ENCODE data around the gene PRKAR1B. TPM values are rescaled to one million over a fixed set of nuclear protein-coding genes. Genes with fewer than 3 reads are reported as not detected.
A peak's percentile ranks its signal among the peaks of the same experiment; 100 is the strongest.

PRKAR1B gene
- total and polyA plus RNA-seq, 2 donors = 13.7 to 15.4 TPM

- 87% methylated on average over 24 of the region's 24 CpGs for WGBS
- peaks cover 23 to 49% of the 10 kb centered on the region in 2 donors for H3K36me3 ChIP-seq (ENCODE audit: control insufficient read depth in 2 of 2, insufficient read depth in 2 of 2, low read length in 1 of 2)
- no peak for DNase-seq (ENCODE audit: low read depth in 6 of 9, low spot score in 9 of 9)
- H3K27me3 ChIP-seq (ENCODE audit: control insufficient read depth in 2 of 2, insufficient read depth in 1 of 2, low read length in 1 of 2) = no peaks in the 10 kb centered on the region
- no peak overlapping the region for H3K27ac ChIP-seq (ENCODE audit: low read depth in 1 of 2, low read length in 1 of 2)
- no peak overlapping the region for H3K4me3 ChIP-seq (ENCODE audit: low read length in 2 of 2)
- H3K4me1 ChIP-seq (ENCODE audit: control insufficient read depth in 2 of 2, insufficient read depth in 2 of 2, low read length in 2 of 2) = peaks cover 0 to 3% of the 10 kb centered on the region in 2 donors
- H3K9me3 ChIP-seq (ENCODE audit: control insufficient read depth in 2 of 2, insufficient read depth in 1 of 2, low read length in 1 of 2) = peaks cover 0 to 3% of the 10 kb centered on the region in 2 donors
Measured at GRCh38 chr7:771234-772004, 44.3 kb upstream of the PRKAR1B start.

- H3K27ac ChIP-seq (ENCODE audit: low read depth in 1 of 2, low read length in 1 of 2) = no peak overlapping the region
- H3K4me1 ChIP-seq (ENCODE audit: control insufficient read depth in 2 of 2, insufficient read depth in 2 of 2, low read length in 2 of 2) = peaks cover 0 to 3% of the 10 kb centered on the region in 2 donors
- peaks cover 0 to 4% of the 10 kb centered on the region in 2 donors for H3K9me3 ChIP-seq (ENCODE audit: control insufficient read depth in 2 of 2, insufficient read depth in 1 of 2, low read length in 1 of 2)
- no peaks in the 10 kb centered on the region for H3K27me3 ChIP-seq (ENCODE audit: control insufficient read depth in 2 of 2, insufficient read depth in 1 of 2, low read length in 1 of 2)
- no peak for DNase-seq (ENCODE audit: low read depth in 6 of 9, low spot score in 9 of 9)
- H3K36me3 ChIP-seq (ENCODE audit: control insufficient read depth in 2 of 2, insufficient read depth in 2 of 2, low read length in 1 of 2) = peaks cover 23 to 47% of the 10 kb centered on the region in 2 donors
- WGBS = 89% methylated on average over 7 of the region's 7 CpGs
- H3K4me3 ChIP-seq (ENCODE audit: low read length in 2 of 2) = no peak overlapping the region
Measured at GRCh38 chr7:770741-771166, 43.7 kb upstream of the PRKAR1B start.

- no peak overlapping the region for H3K4me3 ChIP-seq (ENCODE audit: low read length in 2 of 2)
- no peak overlapping the region for H3K27ac ChIP-seq (ENCODE audit: low read depth in 1 of 2, low read length in 1 of 2)
- peaks cover 0 to 9% of the 10 kb centered on the region in 2 donors for H3K9me3 ChIP-seq (ENCODE audit: control insufficient read depth in 2 of 2, insufficient read depth in 1 of 2, low read length in 1 of 2)
- H3K27me3 ChIP-seq (ENCODE audit: control insufficient read depth in 2 of 2, insufficient read depth in 1 of 2, low read length in 1 of 2) = no peaks in the 10 kb centered on the region
- 98% methylated on average over 14 of the region's 14 CpGs for WGBS
- H3K36me3 ChIP-seq (ENCODE audit: control insufficient read depth in 2 of 2, insufficient read depth in 2 of 2, low read length in 1 of 2) = peaks cover 24 to 47% of the 10 kb centered on the region in 2 donors
- DNase-seq (ENCODE audit: low read depth in 6 of 9, low spot score in 9 of 9) = no peak
- H3K4me1 ChIP-seq (ENCODE audit: control insufficient read depth in 2 of 2, insufficient read depth in 2 of 2, low read length in 2 of 2) = peaks cover 0 to 3% of the 10 kb centered on the region in 2 donors
Measured at GRCh38 chr7:770336-770735, 43.3 kb upstream of the PRKAR1B start.

GRCh38 chr7:768881-769504 is 41.9 kb upstream of the PRKAR1B start:
- Histone ChIP-seq H3K4me1 (ENCODE audit: control insufficient read depth in 2 of 2, insufficient read depth in 2 of 2, low read length in 2 of 2) (peaks cover 0 to 3% of the 10 kb centered on the region in 2 donors), H3K27me3 (ENCODE audit: control insufficient read depth in 2 of 2, insufficient read depth in 1 of 2, low read length in 1 of 2) (no peaks in the 10 kb centered on the region), H3K27ac (ENCODE audit: low read depth in 1 of 2, low read length in 1 of 2) (no peak overlapping the region), H3K36me3 (ENCODE audit: control insufficient read depth in 2 of 2, insufficient read depth in 2 of 2, low read length in 1 of 2) (peaks cover 27 to 44% of the 10 kb centered on the region in 2 donors), H3K4me3 (ENCODE audit: low read length in 2 of 2) (no peak overlapping the region), H3K9me3 (ENCODE audit: control insufficient read depth in 2 of 2, insufficient read depth in 1 of 2, low read length in 1 of 2) (peaks cover 0 to 10% of the 10 kb centered on the region in 2 donors)
- no peak for DNase-seq (ENCODE audit: low read depth in 6 of 9, low spot score in 9 of 9)
- 94% methylated on average over 36 of the region's 36 CpGs for WGBS

GRCh38 chr7:767941-768731 is 41.1 kb upstream of the PRKAR1B start:
- peaks cover 0 to 10% of the 10 kb centered on the region in 2 donors for H3K9me3 ChIP-seq (ENCODE audit: control insufficient read depth in 2 of 2, insufficient read depth in 1 of 2, low read length in 1 of 2)
- no peak overlapping the region for H3K4me3 ChIP-seq (ENCODE audit: low read length in 2 of 2)
- DNase-seq (ENCODE audit: low read depth in 6 of 9, low spot score in 9 of 9) = peak in 1 of 9 donors; percentile 11
- H3K27me3 ChIP-seq (ENCODE audit: control insufficient read depth in 2 of 2, insufficient read depth in 1 of 2, low read length in 1 of 2) = no peaks in the 10 kb centered on the region
- H3K27ac ChIP-seq (ENCODE audit: low read depth in 1 of 2, low read length in 1 of 2) = no peak overlapping the region
- peaks cover 34 to 44% of the 10 kb centered on the region in 2 donors for H3K36me3 ChIP-seq (ENCODE audit: control insufficient read depth in 2 of 2, insufficient read depth in 2 of 2, low read length in 1 of 2)
- peaks cover 0 to 3% of the 10 kb centered on the region in 2 donors for H3K4me1 ChIP-seq (ENCODE audit: control insufficient read depth in 2 of 2, insufficient read depth in 2 of 2, low read length in 2 of 2)
- 92% methylated on average over 65 of the region's 65 CpGs for WGBS

GRCh38 chr7:767580-767940 is 40.5 kb upstream of the PRKAR1B start:
- Histone ChIP-seq H3K36me3 (ENCODE audit: control insufficient read depth in 2 of 2, insufficient read depth in 2 of 2, low read length in 1 of 2) (peaks cover 38 to 46% of the 10 kb centered on the region in 2 donors), H3K27ac (ENCODE audit: low read depth in 1 of 2, low read length in 1 of 2) (no peak overlapping the region), H3K9me3 (ENCODE audit: control insufficient read depth in 2 of 2, insufficient read depth in 1 of 2, low read length in 1 of 2) (peaks cover 0 to 10% of the 10 kb centered on the region in 2 donors), H3K27me3 (ENCODE audit: control insufficient read depth in 2 of 2, insufficient read depth in 1 of 2, low read length in 1 of 2) (no peaks in the 10 kb centered on the region), H3K4me1 (ENCODE audit: control insufficient read depth in 2 of 2, insufficient read depth in 2 of 2, low read length in 2 of 2) (peaks cover 0 to 3% of the 10 kb centered on the region in 2 donors), H3K4me3 (ENCODE audit: low read length in 2 of 2) (no peak overlapping the region)
- 84% methylated on average over 21 of the region's 21 CpGs for WGBS
- no peak for DNase-seq (ENCODE audit: low read depth in 6 of 9, low spot score in 9 of 9)

- no peaks in the 10 kb centered on the region for H3K27me3 ChIP-seq (ENCODE audit: control insufficient read depth in 2 of 2, insufficient read depth in 1 of 2, low read length in 1 of 2)
- H3K27ac ChIP-seq (ENCODE audit: low read depth in 1 of 2, low read length in 1 of 2) = no peak overlapping the region
- 99% methylated on average over 7 of the region's 7 CpGs for WGBS
- H3K36me3 ChIP-seq (ENCODE audit: control insufficient read depth in 2 of 2, insufficient read depth in 2 of 2, low read length in 1 of 2) = peaks cover 40 to 47% of the 10 kb centered on the region in 2 donors
- DNase-seq (ENCODE audit: low read depth in 6 of 9, low spot score in 9 of 9) = no peak
- peaks cover 0 to 9% of the 10 kb centered on the region in 2 donors for H3K9me3 ChIP-seq (ENCODE audit: control insufficient read depth in 2 of 2, insufficient read depth in 1 of 2, low read length in 1 of 2)
- H3K4me3 ChIP-seq (ENCODE audit: low read length in 2 of 2) = no peak overlapping the region
- H3K4me1 ChIP-seq (ENCODE audit: control insufficient read depth in 2 of 2, insufficient read depth in 2 of 2, low read length in 2 of 2) = peaks cover 0 to 3% of the 10 kb centered on the region in 2 donors
Measured at GRCh38 chr7:765383-765782, 38.3 kb upstream of the PRKAR1B start.

GRCh38 chr7:763762-764161 is 36.7 kb upstream of the PRKAR1B start:
- H3K27ac ChIP-seq (ENCODE audit: low read depth in 1 of 2, low read length in 1 of 2) = no peak overlapping the region
- peaks cover 0 to 7% of the 10 kb centered on the region in 2 donors for H3K9me3 ChIP-seq (ENCODE audit: control insufficient read depth in 2 of 2, insufficient read depth in 1 of 2, low read length in 1 of 2)
- H3K4me1 ChIP-seq (ENCODE audit: control insufficient read depth in 2 of 2, insufficient read depth in 2 of 2, low read length in 2 of 2) = no peaks in the 10 kb centered on the region
- no peak for DNase-seq (ENCODE audit: low read depth in 6 of 9, low spot score in 9 of 9)
- H3K36me3 ChIP-seq (ENCODE audit: control insufficient read depth in 2 of 2, insufficient read depth in 2 of 2, low read length in 1 of 2) = peaks cover 39 to 45% of the 10 kb centered on the region in 2 donors
- H3K27me3 ChIP-seq (ENCODE audit: control insufficient read depth in 2 of 2, insufficient read depth in 1 of 2, low read length in 1 of 2) = no peaks in the 10 kb centered on the region
- 98% methylated on average over 19 of the region's 19 CpGs for WGBS
- H3K4me3 ChIP-seq (ENCODE audit: low read length in 2 of 2) = no peak overlapping the region
